Muscle of leg (tissue), 11 donors: Measurements from ENCODE around the gene BICDL1. TPM values are rescaled to one million over a fixed set of nuclear protein-coding genes. Genes with fewer than 3 reads are reported as not detected.

Source experiments
- DNase-seq: peaks from one replicate; pipeline ENCODE4 v3.0.0; 2013
- H3K27ac ChIP-seq: one replicate; pipeline ENCODE4 v1.5.1; 2013; ENCODE audit warnings: mild to moderate bottlenecking, low read length, control low read depth
- H3K27me3 ChIP-seq: one replicate; pipeline ENCODE4 v1.6.1; 2013; ENCODE audit warnings: low read length; ENCODE audit not compliant: control insufficient read depth, insufficient read depth
- H3K36me3 ChIP-seq: one replicate; pipeline ENCODE4 v1.6.1; 2013; ENCODE audit warnings: low read length; ENCODE audit not compliant: control insufficient read depth, insufficient read depth
- H3K4me1 ChIP-seq: one replicate; pipeline ENCODE4 v1.6.1; 2013; ENCODE audit warnings: low read length; ENCODE audit not compliant: control insufficient read depth, insufficient read depth
- H3K4me3 ChIP-seq: one replicate; pipeline ENCODE4 v1.5.1; 2013; ENCODE audit warnings: low read length, control low read depth
- H3K9me3 ChIP-seq: replicated peaks from 2 replicates; pipeline ENCODE4 v1.6.1; 2013; ENCODE audit warnings: low read depth, low read length; ENCODE audit not compliant: control insufficient read depth
- WGBS: methylation state at CpG from one replicate; pipeline ENCODE4 v1.1.5; 2013; ENCODE audit warnings: missing lambda C conversion rate; ENCODE audit not compliant: insufficient coverage; 5-methylcytosine and 5-hydroxymethylcytosine counted together
- polyA plus RNA-seq, 8 donors: library from polyadenylated mRNA; unstranded; fragments of 120-200 nt; gene quantifications; one replicate each; pipeline versions ENCODE4 v1.2.1 to v1.2.3, GENCODE V29; 2013; ENCODE audit warnings: inconsistent platforms in 1 of 8, low replicate concordance in 1 of 8; ENCODE audit not compliant: insufficient read length in 8 of 8, insufficient read depth in 1 of 8
- total RNA-seq: library from RNA; stranded (reverse); fragments of 120-200 nt; gene quantifications from one replicate; pipeline ENCODE4 v1.2.4, GENCODE V29; 2013

BICDL1 gene
- total and polyA plus RNA-seq, 9 donors = 1.3 to 6.4 (median 3.4) TPM

GRCh38 chr12:120064054-120064940, 75.3 kb downstream of the BICDL1 start:
- no peaks in the 10 kb centered on the region for H3K36me3 ChIP-seq
- H3K9me3 ChIP-seq = no peaks in the 10 kb centered on the region
- no peak overlapping the region for H3K27ac ChIP-seq
- DNase-seq = no peak
- H3K27me3 ChIP-seq = peaks cover 9% of the 10 kb centered on the region
- 50% methylated on average over 15 of the region's 16 CpGs for WGBS
- H3K4me3 ChIP-seq = no peak overlapping the region
- peaks cover 4% of the 10 kb centered on the region for H3K4me1 ChIP-seq

DNA sequence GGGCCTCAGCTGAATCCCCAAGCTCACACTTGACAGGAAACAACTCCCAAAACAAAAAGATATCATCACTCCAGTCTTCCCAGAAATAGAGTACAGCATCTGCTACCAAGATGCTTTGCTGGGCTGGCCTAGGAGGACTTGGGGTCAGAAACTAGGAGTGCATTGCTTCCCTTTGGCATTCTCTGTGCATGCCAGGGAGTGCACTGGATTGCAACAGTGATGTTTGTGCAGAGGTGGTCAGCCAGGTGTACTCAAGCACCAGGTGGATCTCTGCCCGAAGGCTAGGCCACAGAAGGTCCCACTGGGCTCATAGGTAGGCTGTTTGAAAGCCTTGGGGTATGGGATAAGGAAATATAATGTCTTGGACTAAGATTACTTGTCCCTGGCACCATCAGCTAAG, 76.4 kb downstream of the BICDL1 start:
- Histone ChIP-seq H3K4me3 (no peak overlapping the region), H3K4me1 (peaks cover 4% of the 10 kb centered on the region), H3K36me3 (no peaks in the 10 kb centered on the region), H3K27me3 (peaks cover 9% of the 10 kb centered on the region), H3K9me3 (no peaks in the 10 kb centered on the region), H3K27ac (no peak overlapping the region)
- no peak for DNase-seq
- WGBS = 100% methylated on average over 1 of the region's 1 CpG

GRCh38 chr12:120066341-120066740, 77.3 kb downstream of the BICDL1 start:
- peaks cover 9% of the 10 kb centered on the region for H3K27me3 ChIP-seq
- H3K36me3 ChIP-seq = no peaks in the 10 kb centered on the region
- peaks cover 4% of the 10 kb centered on the region for H3K4me1 ChIP-seq
- DNase-seq = no peak
- 71% methylated on average over 2 of the region's 2 CpGs for WGBS
- no peak overlapping the region for H3K4me3 ChIP-seq
- H3K27ac ChIP-seq = no peak overlapping the region
- no peaks in the 10 kb centered on the region for H3K9me3 ChIP-seq

DNA sequence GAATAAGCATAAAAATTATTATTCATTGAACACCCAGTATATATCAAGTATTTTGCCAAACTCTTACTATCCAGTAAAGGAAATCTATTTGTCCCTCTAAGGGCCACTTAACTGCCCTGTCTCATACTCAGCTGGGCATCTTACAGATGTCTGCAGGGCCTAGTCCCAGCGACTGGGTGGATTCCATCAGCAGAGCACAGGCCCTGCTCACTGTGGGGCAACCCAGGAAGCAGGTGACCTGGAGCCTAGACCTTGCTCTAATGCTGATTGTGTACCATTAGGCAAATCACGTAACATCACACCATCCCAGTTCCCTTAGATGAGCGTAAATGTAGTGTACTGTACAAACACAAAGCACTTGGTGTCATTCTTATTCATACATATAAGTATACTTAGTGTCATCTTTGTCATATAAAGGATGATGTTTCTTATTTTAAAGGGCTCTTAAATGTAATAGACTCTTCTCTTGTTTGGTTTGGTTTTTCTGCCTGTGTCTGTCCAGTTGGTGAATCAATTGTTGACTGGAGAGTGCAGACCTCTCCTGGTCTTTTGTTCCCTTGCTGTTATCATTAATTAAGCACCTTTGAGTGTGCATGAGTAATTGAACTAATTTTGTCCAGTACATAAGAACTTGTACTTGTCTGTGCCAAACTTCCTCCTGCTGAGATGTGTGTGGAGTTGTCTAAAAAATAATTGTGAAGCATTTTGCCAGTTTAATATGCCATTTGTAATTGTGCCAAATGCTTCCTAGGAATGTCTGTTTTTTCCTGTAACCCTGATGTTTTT, 78.2 kb downstream of the BICDL1 start:
- 60% methylated on average over 1 of the region's 3 CpGs for WGBS

GRCh38 chr12:120067901-120068300, 78.9 kb downstream of the BICDL1 start:
- DNase-seq = no peak
- no peak overlapping the region for H3K27ac ChIP-seq
- peaks cover 4% of the 10 kb centered on the region for H3K4me1 ChIP-seq
- H3K4me3 ChIP-seq = no peak overlapping the region
- WGBS = 67% methylated on average over 3 of the region's 3 CpGs
- H3K36me3 ChIP-seq = no peaks in the 10 kb centered on the region
- no peaks in the 10 kb centered on the region for H3K9me3 ChIP-seq
- peaks cover 9% of the 10 kb centered on the region for H3K27me3 ChIP-seq

More for the DNA sequence above, 78.2 kb downstream of the BICDL1 start:
- H3K4me1 ChIP-seq = peaks cover 4% of the 10 kb centered on the region
- H3K27ac ChIP-seq = no peak overlapping the region
- no peak overlapping the region for H3K4me3 ChIP-seq
- DNase-seq = no peak
- H3K27me3 ChIP-seq = peaks cover 9% of the 10 kb centered on the region
- no peaks in the 10 kb centered on the region for H3K36me3 ChIP-seq
- H3K9me3 ChIP-seq = no peaks in the 10 kb centered on the region

GRCh38 chr12:120069278-120069677, 80.2 kb downstream of the BICDL1 start:
- Histone ChIP-seq H3K4me1 (peaks cover 4% of the 10 kb centered on the region), H3K36me3 (no peaks in the 10 kb centered on the region), H3K4me3 (no peak overlapping the region), H3K9me3 (no peaks in the 10 kb centered on the region), H3K27me3 (peaks cover 4% of the 10 kb centered on the region), H3K27ac (no peak overlapping the region)
- 33% methylated on average over 1 of the region's 5 CpGs for WGBS
- no peak for DNase-seq

- no peaks in the 10 kb centered on the region for H3K36me3 ChIP-seq
- H3K4me3 ChIP-seq = no peak overlapping the region
- no peak overlapping the region for H3K27ac ChIP-seq
- no peaks in the 10 kb centered on the region for H3K4me1 ChIP-seq
- DNase-seq = no peak
- H3K9me3 ChIP-seq = no peaks in the 10 kb centered on the region
- no peaks in the 10 kb centered on the region for H3K27me3 ChIP-seq
- WGBS = 88% methylated on average over 6 of the region's 6 CpGs
Measured at GRCh38 chr12:120071493-120072020, 82.5 kb downstream of the BICDL1 start.

DNA sequence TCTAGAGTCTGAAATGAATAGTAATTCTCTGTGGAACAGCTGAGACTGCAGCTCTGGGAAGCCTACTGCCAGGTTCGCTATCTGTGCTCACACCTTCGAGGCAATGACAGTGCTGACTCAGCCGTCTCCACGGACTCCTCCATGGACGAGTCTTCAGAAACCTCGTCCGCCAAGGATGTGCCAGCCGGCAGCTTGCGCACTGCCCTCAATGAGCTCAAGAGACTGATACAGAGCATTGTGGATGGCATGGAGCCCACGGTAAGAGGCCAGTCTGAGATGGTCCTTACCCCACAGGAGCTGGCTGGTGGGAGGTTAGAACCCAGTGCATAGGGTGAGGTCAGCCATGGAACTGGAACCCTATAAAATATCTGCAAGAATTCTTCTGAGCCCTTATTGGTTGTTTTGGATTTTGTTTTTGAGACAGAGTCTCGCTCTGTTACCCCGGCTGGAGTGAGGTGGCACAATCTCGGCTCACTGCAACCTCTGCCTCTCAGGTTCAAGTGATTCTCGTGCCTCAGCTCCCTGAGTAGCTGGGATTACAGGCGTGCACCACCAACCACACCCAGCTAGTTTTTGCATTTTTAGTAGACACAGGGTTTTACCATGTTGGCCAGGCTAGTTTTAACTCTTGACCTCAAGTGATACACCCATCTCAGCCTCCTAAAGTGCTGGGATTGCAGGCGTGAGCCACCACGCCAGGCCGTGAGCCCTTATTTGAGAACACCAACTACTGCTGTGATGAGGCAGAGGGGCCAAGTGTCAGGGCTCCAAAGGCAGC, 83.6 kb downstream of the BICDL1 start:
- no peaks in the 10 kb centered on the region for H3K9me3 ChIP-seq
- no peak overlapping the region for H3K4me3 ChIP-seq
- no peaks in the 10 kb centered on the region for H3K4me1 ChIP-seq
- 85% methylated on average over 14 of the region's 18 CpGs for WGBS
- H3K27ac ChIP-seq = no peak overlapping the region
- no peak for DNase-seq
- H3K36me3 ChIP-seq = no peaks in the 10 kb centered on the region
- no peaks in the 10 kb centered on the region for H3K27me3 ChIP-seq

DNA sequence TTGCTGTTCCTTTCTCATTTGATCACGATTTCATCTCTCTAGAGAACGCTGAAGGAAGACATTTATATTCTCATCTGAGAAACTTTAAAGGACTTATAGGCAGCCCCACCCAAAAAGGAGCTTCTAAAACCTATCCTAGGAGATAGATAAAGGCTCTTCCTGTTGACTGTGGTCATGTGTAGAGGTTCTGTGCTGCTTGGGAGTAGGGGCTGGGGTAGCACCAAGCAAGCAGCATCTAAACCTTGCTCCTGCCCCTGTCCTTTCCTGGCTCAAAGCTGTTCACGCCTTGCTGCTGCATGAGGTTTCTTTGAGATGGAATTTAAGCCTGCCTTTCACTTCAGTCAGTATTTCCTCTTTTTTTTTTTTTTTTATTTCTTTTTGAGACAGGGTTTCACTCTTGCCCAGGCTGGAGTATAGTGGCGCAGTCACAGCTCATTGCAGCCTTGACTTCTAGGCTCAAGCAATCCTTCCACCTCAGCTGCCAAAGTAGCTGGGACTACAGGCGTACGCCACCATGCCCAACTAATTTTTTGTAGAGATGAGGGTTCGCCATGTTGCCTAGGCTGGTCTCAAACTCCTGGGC, 86.1 kb downstream of the BICDL1 start:
- 100% methylated on average over 1 of the region's 7 CpGs for WGBS
- H3K27me3 ChIP-seq = no peaks in the 10 kb centered on the region
- no peaks in the 10 kb centered on the region for H3K9me3 ChIP-seq
- H3K27ac ChIP-seq = no peak overlapping the region
- no peaks in the 10 kb centered on the region for H3K4me1 ChIP-seq
- DNase-seq = no peak
- H3K4me3 ChIP-seq = no peak overlapping the region
- no peaks in the 10 kb centered on the region for H3K36me3 ChIP-seq
